HL-60 (cell line): ENCODE results near the gene KRT15.

Experiments
- GABPA ChIP-seq: IDR thresholded peaks from 2 replicates; pipeline ENCODE4 v1.6.1; 2012; ENCODE audit warnings: low read depth
- POLR2AphosphoS5 ChIP-seq: IDR thresholded peaks from 2 replicates; pipeline ENCODE4 v1.6.1; 2012; ENCODE audit warnings: low read depth
- TF ChIP-seq, protein P1 (sequence below): IDR thresholded peaks from one replicate; pipeline ENCODE4 v1.5.1; 2011; ENCODE audit warnings: low read length, control low read depth, inconsistent platforms; ENCODE audit not compliant: insufficient read depth
- TF ChIP-seq, protein P2 (sequence below): IDR thresholded peaks from 2 replicates; pipeline ENCODE4 v1.6.1; 2012; ENCODE audit warnings: low read depth; ENCODE audit not compliant: insufficient replicate concordance

DNA sequence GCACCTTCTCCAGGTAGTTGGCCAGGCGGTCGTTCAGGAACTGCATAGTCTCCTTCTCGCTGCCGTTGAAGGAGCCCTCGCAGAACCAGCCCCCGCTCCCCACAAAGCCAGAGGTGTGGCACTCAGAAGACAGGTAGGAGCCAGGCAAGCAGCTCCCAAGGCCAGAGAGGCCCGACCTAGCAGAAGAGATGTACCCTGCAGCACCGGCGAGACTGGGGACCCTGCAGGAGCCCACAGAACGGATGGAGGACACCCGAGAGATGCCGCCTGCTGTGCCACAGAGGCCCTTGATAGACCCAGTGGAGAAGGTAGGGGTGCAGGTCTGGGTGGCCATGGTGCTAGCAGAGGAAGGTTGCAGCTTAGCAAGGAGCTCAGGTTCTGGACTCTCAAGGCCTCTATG is 29.2 kb downstream of the KRT15 start, which contains the start of gene KRT36:
- TF ChIP-seq POLR2AphosphoS5 (no peak), GABPA (no peak)
- TF ChIP-seq, protein P1, sequence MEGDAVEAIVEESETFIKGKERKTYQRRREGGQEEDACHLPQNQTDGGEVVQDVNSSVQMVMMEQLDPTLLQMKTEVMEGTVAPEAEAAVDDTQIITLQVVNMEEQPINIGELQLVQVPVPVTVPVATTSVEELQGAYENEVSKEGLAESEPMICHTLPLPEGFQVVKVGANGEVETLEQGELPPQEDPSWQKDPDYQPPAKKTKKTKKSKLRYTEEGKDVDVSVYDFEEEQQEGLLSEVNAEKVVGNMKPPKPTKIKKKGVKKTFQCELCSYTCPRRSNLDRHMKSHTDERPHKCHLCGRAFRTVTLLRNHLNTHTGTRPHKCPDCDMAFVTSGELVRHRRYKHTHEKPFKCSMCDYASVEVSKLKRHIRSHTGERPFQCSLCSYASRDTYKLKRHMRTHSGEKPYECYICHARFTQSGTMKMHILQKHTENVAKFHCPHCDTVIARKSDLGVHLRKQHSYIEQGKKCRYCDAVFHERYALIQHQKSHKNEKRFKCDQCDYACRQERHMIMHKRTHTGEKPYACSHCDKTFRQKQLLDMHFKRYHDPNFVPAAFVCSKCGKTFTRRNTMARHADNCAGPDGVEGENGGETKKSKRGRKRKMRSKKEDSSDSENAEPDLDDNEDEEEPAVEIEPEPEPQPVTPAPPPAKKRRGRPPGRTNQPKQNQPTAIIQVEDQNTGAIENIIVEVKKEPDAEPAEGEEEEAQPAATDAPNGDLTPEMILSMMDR: no peak
- TF ChIP-seq, protein P2, sequence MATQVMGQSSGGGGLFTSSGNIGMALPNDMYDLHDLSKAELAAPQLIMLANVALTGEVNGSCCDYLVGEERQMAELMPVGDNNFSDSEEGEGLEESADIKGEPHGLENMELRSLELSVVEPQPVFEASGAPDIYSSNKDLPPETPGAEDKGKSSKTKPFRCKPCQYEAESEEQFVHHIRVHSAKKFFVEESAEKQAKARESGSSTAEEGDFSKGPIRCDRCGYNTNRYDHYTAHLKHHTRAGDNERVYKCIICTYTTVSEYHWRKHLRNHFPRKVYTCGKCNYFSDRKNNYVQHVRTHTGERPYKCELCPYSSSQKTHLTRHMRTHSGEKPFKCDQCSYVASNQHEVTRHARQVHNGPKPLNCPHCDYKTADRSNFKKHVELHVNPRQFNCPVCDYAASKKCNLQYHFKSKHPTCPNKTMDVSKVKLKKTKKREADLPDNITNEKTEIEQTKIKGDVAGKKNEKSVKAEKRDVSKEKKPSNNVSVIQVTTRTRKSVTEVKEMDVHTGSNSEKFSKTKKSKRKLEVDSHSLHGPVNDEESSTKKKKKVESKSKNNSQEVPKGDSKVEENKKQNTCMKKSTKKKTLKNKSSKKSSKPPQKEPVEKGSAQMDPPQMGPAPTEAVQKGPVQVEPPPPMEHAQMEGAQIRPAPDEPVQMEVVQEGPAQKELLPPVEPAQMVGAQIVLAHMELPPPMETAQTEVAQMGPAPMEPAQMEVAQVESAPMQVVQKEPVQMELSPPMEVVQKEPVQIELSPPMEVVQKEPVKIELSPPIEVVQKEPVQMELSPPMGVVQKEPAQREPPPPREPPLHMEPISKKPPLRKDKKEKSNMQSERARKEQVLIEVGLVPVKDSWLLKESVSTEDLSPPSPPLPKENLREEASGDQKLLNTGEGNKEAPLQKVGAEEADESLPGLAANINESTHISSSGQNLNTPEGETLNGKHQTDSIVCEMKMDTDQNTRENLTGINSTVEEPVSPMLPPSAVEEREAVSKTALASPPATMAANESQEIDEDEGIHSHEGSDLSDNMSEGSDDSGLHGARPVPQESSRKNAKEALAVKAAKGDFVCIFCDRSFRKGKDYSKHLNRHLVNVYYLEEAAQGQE: no peak
